GM18511 (cell line): ENCODE data around the gene GAS2L3.

Source experiments
- ATAC-seq: cut with Tn5 transposase; IDR thresholded peaks from one replicate; pipeline ENCODE4 v1.9.1; 2021; ENCODE audit warnings: mild to moderate bottlenecking, moderate library complexity; ENCODE audit not compliant: unreplicated experiment

The GAS2L3 gene

DNA sequence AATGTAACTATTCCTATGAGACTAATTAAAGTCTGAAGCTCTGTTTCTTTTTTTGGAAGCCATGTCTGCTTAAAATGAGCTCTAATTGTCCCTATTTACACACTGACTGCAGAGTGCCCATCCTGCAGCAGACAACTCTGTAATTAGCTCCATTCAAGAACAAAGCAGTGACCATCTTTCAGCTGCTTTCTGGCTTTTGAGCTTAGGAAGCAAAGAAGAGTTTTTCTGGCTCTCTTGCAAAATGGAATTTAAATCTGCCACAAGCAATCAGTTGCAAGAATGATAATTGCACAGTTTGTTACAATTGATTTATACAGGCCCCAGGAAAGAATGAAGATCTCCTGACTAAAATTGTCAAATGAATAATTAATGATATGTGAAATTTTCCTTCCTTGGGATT lies 83.4 kb downstream of the GAS2L3 start:
- no peak for ATAC-seq

DNA sequence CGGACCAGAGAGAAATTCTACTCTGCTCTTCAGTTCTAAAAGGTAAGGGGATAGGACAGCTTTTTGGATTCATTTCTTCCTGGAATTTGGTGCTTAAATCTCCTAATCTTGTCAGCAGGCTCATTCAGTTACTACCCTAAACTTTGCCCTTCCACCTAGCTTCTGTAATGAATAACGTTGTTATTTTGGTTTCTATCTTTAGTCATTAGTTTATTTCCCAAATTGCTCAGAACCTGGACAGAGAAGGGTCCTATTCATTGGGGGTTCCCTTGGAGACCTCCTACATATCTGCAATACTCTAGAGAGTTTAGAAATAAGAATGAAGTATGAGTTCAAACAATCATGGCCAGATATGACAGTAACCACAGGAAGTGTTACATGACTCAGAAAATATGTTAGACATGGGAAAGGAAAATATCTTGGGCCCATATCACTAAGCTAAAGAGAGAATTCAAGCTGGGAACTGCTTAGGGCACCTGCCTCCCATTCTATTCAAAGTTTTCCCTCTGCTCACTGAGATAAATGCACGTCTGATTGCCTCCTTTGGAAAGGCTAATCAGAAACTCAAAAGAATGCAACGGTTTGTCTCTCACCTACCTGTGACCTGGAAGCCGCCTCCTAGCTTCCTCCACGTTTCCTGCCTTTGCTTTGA lies 87.9 kb downstream of the GAS2L3 start:
- no peak for ATAC-seq

DNA sequence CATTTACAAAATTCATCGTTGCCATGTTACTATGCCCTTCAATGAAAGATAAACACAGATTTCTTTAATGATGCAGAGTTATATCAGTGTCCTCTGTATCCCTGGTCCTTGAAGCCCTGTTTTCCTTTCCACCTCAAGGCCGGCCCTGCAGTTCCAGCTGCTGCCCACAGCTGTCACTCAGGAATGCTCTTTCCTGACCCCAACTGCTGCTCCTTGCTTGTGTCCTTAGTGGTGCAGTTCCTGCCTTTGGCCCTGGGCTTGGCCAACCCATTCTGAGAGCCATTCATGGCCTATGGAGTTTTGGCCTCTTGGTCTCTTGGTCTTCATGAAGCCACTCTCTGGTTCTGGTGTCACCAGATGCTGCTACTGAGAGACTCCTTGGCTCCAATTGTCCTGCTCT lies 93.1 kb downstream of the GAS2L3 start:
- no peak for ATAC-seq

DNA sequence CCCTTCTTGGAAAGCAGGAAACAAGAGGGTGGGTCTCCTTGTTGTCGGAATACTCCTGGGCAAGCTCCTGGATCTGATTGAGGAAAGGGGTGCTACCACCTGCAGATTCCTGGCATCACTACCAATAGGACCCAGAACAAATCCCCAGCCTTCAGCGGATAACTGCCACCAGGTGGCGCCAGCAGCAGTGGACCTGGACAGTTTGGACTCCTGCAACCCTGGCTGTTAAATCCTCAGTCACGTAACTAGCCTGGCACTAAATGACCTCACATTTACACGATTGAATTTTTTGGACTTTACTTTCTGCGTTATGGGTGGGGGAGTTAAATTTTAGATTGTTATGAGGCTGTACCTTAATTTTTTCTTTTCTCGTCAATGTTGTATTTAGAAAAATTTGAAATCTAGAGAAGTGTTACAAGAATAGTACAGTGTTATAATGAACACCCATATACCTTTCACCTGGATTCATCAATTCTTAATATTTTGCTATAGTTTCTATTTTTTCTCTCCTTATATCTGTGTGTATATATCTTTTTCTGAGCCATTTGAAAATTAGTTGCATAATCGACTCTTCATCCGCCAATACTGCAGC lies 95.6 kb downstream of the GAS2L3 start:
- ATAC-seq, result peak; percentile 90

DNA sequence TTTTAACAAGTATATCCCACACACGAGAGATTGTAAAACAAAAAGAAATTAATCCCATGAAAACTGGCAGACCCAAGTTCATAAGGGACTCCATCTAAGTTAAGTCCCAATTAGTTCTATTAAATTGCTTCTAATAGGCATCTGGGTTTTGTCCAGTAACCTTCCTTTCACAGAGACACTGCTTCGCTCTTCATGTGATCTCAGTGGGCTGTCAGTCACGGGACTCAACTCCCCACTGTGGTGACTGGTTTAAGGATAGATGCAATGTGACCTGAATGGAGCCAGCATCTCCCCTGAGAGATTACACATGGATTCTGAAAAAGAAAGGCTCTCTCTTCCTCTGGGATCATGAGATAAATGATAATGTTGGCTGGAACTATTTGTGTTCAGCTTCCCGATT lies 96.4 kb downstream of the GAS2L3 start:
- ATAC-seq, result no peak

DNA sequence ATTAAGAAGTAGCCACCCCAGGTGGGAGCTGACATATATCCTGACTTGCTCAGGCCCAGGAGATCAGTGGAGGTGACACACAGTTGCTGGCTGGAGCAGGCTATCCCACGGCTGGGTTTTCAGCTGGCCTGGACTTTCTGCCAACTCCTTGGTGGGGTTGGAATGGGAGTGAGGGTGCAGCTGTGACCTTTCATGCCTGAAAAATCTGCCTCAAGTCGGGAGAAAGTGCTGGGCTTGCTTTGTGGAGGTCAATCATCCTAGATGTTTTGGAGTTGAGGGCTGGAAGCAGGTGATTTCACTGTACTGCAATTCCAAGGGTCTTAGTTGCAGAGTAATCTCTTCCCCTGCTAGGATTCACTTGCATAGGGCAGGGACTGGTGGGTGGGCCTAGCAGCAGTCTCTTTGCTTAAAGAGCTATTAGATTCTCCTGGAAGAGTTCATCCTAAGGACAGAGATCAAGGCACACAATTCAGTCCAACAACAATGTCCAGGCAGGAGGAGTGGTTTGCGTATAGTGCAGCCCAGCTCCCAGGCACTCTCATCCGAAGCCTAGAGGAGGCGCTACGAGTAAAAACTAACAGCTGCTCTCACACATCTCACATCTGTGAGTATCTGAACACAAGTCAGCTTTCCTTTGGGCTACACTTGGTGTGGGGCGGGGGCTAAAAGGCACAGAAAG lies 98.1 kb downstream of the GAS2L3 start:
- peak; percentile 20 for ATAC-seq

DNA sequence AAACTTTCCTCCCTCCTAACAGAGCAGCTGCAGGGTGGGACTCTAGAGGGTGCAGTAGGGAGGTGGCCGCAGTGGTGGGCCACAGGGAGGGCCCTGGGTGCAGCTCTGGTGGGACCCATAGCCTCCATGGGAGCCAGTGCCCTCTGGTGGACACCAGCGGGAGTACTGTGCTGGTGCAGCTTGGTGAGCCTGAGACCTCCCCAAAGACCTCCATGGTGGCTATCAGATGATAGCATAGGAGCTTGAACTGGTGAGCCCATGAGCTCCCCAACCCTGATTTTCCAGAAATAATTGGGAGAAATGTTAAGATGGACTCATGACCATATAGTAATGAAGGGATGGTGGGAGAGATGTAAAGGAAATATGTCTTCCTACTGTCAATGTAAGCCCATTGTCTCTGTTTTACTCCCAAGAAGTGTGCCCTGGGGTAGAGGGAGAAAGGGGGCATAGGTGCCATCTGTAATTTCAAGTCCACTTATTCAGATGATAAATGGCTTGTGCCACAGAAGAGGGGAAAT lies 98.7 kb downstream of the GAS2L3 start:
- peak; percentile 67 for ATAC-seq

DNA sequence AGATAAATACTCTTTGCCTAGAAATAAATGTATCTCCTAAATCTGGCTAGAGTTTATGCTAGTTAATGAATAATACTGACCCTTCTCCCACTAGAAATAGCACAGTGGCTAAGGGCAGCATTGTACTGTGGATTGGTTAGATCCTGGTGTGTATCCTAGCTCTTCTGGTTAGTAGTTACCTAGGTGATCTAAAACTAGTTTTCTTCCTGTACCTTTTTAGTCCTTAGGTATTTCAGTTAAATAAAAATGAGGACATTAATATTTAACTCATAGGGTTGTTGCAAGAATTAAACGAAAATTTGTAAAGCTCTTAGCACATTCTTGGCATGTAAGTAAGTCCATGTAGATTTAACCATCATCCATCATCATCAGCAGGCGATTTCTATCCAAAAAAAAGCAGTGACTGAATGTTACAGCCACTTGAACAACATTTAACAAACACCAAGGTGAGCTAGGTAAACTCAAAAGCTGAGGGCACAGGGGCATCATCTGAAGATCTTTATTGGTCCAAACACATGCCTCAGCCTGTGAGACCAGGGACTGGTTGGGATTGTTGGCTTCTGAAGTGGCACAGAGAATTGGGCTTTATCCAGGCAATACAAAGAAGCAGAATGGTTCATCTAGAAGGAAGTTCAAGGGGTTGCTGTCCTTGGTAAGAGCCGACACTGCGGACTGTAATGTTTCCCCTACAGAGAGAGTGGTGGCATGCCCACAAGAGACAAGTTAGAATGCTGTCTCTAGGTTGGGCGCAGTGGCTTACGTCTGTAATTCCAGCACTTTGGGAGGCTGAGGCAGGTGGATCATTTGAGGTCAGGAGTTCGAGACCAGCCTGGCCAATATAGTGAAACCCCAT lies 100.8 kb downstream of the GAS2L3 start:
- no peak for ATAC-seq
